WTC11 (cell line): ENCODE data around the gene TMEM120A. TPM values are rescaled to one million over a fixed set of nuclear protein-coding genes. Genes with fewer than 3 reads are reported as not detected.

ENCODE experiments used
- ATAC-seq: fragments of 200-7000 bp; cut with Tn5 transposase; 2 replicates; pipeline ENCODE4 v1.10.0; 2021; ENCODE audit warnings: mild to moderate bottlenecking, moderate library complexity
- CTCF ChIA-PET: fragments of 300-600 bp; sonication (Branson Sonifier 250); formaldehyde crosslinking; loops from one replicate; lab custom pipeline; 2021; ENCODE audit warnings: antibody characterized with exemption; lab: Charles Lee
- POLR2A ChIA-PET: fragments of 350-600 bp; sonication (Branson Sonifier 250); formaldehyde crosslinking; loops from one replicate; lab custom pipeline; 2021; ENCODE audit warnings: antibody characterized with exemption; lab: Charles Lee
- DNase-seq: peaks from one replicate; pipeline ENCODE4 v3.0.0; 2021; ENCODE audit warnings: low spot score
- H3K27ac Mint-ChIP-seq: 2 replicates; pipeline ENCODE4 v1.8.0; 2021; ENCODE audit warnings: mixed read lengths
- H3K27me3 Mint-ChIP-seq: 2 replicates; pipeline ENCODE4 v1.8.0; 2021; ENCODE audit warnings: low read depth, mild to moderate bottlenecking, moderate library complexity, mixed read lengths
- H3K36me3 Mint-ChIP-seq: 2 replicates; pipeline ENCODE4 v1.8.0; 2021; ENCODE audit warnings: mixed read lengths
- H3K4me1 Mint-ChIP-seq: 2 replicates; pipeline ENCODE4 v1.8.0; 2022; ENCODE audit warnings: mixed read lengths
- H3K4me3 Mint-ChIP-seq: 2 replicates; pipeline ENCODE4 v1.8.0; 2021; ENCODE audit warnings: mild to moderate bottlenecking, moderate library complexity, mixed read lengths
- H3K9me3 Mint-ChIP-seq: 2 replicates; pipeline ENCODE4 v1.8.0; 2021; ENCODE audit warnings: mixed read lengths
- FOXP1 ChIP-seq: sonication (generic); formaldehyde crosslinking; IDR thresholded peaks from 2 replicates; pipeline ENCODE4 v1.8.0; 2022; ENCODE audit warnings: missing genetic modification reagents, mild to moderate bottlenecking, moderate library complexity, borderline replicate concordance
- HMGXB4 ChIP-seq: sonication (generic); formaldehyde crosslinking; IDR thresholded peaks from 2 replicates; pipeline ENCODE4 v1.8.1; 2023; ENCODE audit warnings: mild to moderate bottlenecking, moderate library complexity, missing genetic modification reagents
- MXD4 ChIP-seq: fragments of 250-450 bp; sonication (Bioruptor Pico); IDR thresholded peaks from 2 replicates; pipeline ENCODE4 v1.8.0; 2021; ENCODE audit warnings: mild to moderate bottlenecking, moderate library complexity, borderline replicate concordance
- MYBL2 ChIP-seq: sonication (generic); formaldehyde crosslinking; IDR thresholded peaks from 2 replicates; pipeline ENCODE4 v1.8.1; 2023; ENCODE audit warnings: mild to moderate bottlenecking, moderate library complexity, missing genetic modification reagents
- NR1H2 ChIP-seq: sonication (generic); formaldehyde crosslinking; IDR thresholded peaks from 2 replicates; pipeline ENCODE4 v1.9.0; 2021; ENCODE audit warnings: mild to moderate bottlenecking, moderate library complexity, missing genetic modification reagents
- OVOL2 ChIP-seq: fragments of 250-450 bp; sonication (Bioruptor Pico); IDR thresholded peaks from 2 replicates; pipeline ENCODE4 v1.9.0; 2021; ENCODE audit warnings: mild to moderate bottlenecking, borderline replicate concordance
- PRRX2 ChIP-seq: fragments of 250-450 bp; sonication (Bioruptor Pico); IDR thresholded peaks from 2 replicates; pipeline ENCODE4 v1.8.0; 2021; ENCODE audit warnings: mild to moderate bottlenecking
- RORB ChIP-seq: fragments of 250-450 bp; sonication (Bioruptor Pico); IDR thresholded peaks from 2 replicates; pipeline ENCODE4 v1.9.0; 2021; ENCODE audit warnings: mild to moderate bottlenecking
- TCF7 ChIP-seq: sonication (generic); formaldehyde crosslinking; IDR thresholded peaks from 2 replicates; pipeline ENCODE4 v1.8.0; 2022; ENCODE audit warnings: mild to moderate bottlenecking, low read depth, missing genetic modification reagents, moderate library complexity
- USF1 ChIP-seq: sonication (generic); formaldehyde crosslinking; IDR thresholded peaks from 2 replicates; pipeline ENCODE4 v1.8.0; 2022; ENCODE audit warnings: mild to moderate bottlenecking, missing genetic modification reagents
- ZMAT4 ChIP-seq: fragments of 250-450 bp; sonication (Bioruptor Pico); IDR thresholded peaks from 2 replicates; pipeline ENCODE4 v1.9.0; 2021; ENCODE audit warnings: mild to moderate bottlenecking
- ZNF281 ChIP-seq: sonication (generic); formaldehyde crosslinking; IDR thresholded peaks from 2 replicates; pipeline ENCODE4 v1.8.0; 2023; ENCODE audit warnings: mild to moderate bottlenecking, missing genetic modification reagents
- ZNF317 ChIP-seq: sonication (generic); formaldehyde crosslinking; IDR thresholded peaks from 2 replicates; pipeline ENCODE4 v1.8.1; 2023; ENCODE audit warnings: low read depth, mild to moderate bottlenecking, moderate library complexity, missing genetic modification reagents, borderline replicate concordance
- ZNF416 ChIP-seq: fragments of 250-450 bp; sonication (Bioruptor Pico); IDR thresholded peaks from 2 replicates; pipeline ENCODE4 v1.9.0; 2021; ENCODE audit warnings: mild to moderate bottlenecking, inconsistent platforms
- ZNF423 ChIP-seq: fragments of 250-450 bp; sonication (Bioruptor Pico); IDR thresholded peaks from 2 replicates; pipeline ENCODE4 v2.1.2; 2022; ENCODE audit warnings: mild to moderate bottlenecking, moderate library complexity
- ZNF512 ChIP-seq: sonication (generic); formaldehyde crosslinking; IDR thresholded peaks from 2 replicates; pipeline ENCODE4 v1.8.1; 2022; ENCODE audit warnings: missing genetic modification reagents, borderline replicate concordance
- ZNF671 ChIP-seq: fragments of 250-450 bp; sonication (Bioruptor Pico); IDR thresholded peaks from 2 replicates; pipeline ENCODE4 v1.8.0; 2021; ENCODE audit warnings: mild to moderate bottlenecking
- total RNA-seq: library from RNA; stranded (reverse); gene quantifications from 3 replicates; pipeline ENCODE4 v1.2.3, GENCODE V29; 2021
- TF ChIP-seq, protein P1 (sequence below): sonication (generic); formaldehyde crosslinking; IDR thresholded peaks from 2 replicates; pipeline ENCODE4 v1.8.1; 2022; ENCODE audit warnings: mild to moderate bottlenecking, missing genetic modification reagents, moderate library complexity, borderline replicate concordance
- TF ChIP-seq, protein P2 (sequence below): sonication (generic); formaldehyde crosslinking; conservative IDR thresholded peaks from 2 replicates; pipeline ENCODE4 v1.8.1; 2022; ENCODE audit warnings: mild to moderate bottlenecking, missing genetic modification reagents

The TMEM120A gene
- total RNA-seq, 1 experiment from 2014 or later = 21.9 TPM

- H3K36me3 Mint-ChIP-seq = peaks cover 25% of the 10 kb centered on the region
- peak overlapping the region; percentile 36; the same call in 1 of the 2 replicates for H3K27ac Mint-ChIP-seq
- CTCF ChIA-PET = no interaction called here
- H3K4me3 Mint-ChIP-seq = no peak overlapping the region
- POLR2A ChIA-PET = no interaction called here
- no peaks in the 10 kb centered on the region for H3K4me1 Mint-ChIP-seq
- H3K27me3 Mint-ChIP-seq = no peaks in the 10 kb centered on the region; the same call in 1 of the 2 replicates
- DNase-seq (no peak), ATAC-seq (no peak)
- H3K9me3 Mint-ChIP-seq = no peaks in the 10 kb centered on the region
- TF ChIP-seq NR1H2 = no peak
- no peak for TF ChIP-seq ZNF671 (CRISPR knock-in tag)
Observed at GRCh38 chr7:75969182-75969581, 25.2 kb downstream of the TMEM120A start.

DNA sequence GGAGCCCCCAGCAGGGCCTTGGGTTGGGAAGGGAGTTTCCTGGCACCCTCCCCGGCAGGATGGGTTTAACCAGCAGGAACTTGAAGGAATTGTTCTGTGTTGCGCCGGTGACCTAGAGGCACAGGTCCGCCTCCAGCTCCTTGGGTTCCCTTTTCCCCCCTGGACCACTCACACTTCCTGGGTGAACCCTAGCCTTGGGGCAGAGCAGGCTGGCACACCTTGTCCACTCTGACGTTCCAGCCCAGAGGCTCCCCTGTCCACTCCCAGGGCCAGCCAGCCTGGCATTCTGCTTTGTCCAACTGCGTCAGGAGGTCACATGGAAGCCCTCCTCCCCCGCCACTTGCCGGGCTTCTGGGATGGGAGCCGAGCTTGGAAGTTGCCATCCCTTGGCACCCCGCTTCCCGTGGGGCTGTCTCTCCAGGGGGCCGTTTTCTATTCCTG, 25.8 kb downstream of the TMEM120A start:
- TF ChIP-seq FOXP1 (no peak), ZNF512 (CRISPR knock-in tag) (no peak), ZNF416 (CRISPR knock-in tag) (no peak), USF1 (CRISPR knock-in tag) (no peak), ZMAT4 (CRISPR knock-in tag) (no peak), HMGXB4 (no peak), PRRX2 (no peak), RORB (CRISPR knock-in tag) (no peak), MYBL2 (no peak), OVOL2 (no peak), ZNF423 (no peak), ZNF281 (no peak), TCF7 (CRISPR knock-in tag) (no peak), ZNF317 (no peak), MXD4 (CRISPR knock-in tag) (no peak)
- TF ChIP-seq, protein P1, sequence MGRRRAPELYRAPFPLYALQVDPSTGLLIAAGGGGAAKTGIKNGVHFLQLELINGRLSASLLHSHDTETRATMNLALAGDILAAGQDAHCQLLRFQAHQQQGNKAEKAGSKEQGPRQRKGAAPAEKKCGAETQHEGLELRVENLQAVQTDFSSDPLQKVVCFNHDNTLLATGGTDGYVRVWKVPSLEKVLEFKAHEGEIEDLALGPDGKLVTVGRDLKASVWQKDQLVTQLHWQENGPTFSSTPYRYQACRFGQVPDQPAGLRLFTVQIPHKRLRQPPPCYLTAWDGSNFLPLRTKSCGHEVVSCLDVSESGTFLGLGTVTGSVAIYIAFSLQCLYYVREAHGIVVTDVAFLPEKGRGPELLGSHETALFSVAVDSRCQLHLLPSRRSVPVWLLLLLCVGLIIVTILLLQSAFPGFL (CRISPR knock-in tag) = no peak
- TF ChIP-seq, protein P2, sequence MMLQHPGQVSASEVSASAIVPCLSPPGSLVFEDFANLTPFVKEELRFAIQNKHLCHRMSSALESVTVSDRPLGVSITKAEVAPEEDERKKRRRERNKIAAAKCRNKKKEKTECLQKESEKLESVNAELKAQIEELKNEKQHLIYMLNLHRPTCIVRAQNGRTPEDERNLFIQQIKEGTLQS (CRISPR knock-in tag) = no peak
- TF ChIP-seq, all 79 proteins: peak for 0
- ChIA-PET CTCF (no interaction called here), POLR2A (no interaction called here)
- H3K9me3 Mint-ChIP-seq = no peaks in the 10 kb centered on the region
- H3K4me1 Mint-ChIP-seq = no peaks in the 10 kb centered on the region
- H3K27me3 Mint-ChIP-seq = no peaks in the 10 kb centered on the region; the same call in 1 of the 2 replicates
- no peak overlapping the region for H3K4me3 Mint-ChIP-seq
- ATAC-seq (no peak), DNase-seq (no peak)
- H3K36me3 Mint-ChIP-seq = peaks cover 20% of the 10 kb centered on the region
- no peak overlapping the region for H3K27ac Mint-ChIP-seq
